HS-5 (cell line): ENCODE data around the gene TSSK2.

ENCODE experiments used
- DNase-seq: peaks from one replicate; pipeline ENCODE4 v3.0.0-alpha.2; 2012; ENCODE audit warnings: low read depth

The TSSK2 gene

GRCh38 chr22:19125474-19126308, 5.4 kb upstream of the TSSK2 start:
- DNase-seq: no peak

- no peak for DNase-seq
Observed at GRCh38 chr22:19126309-19127273, 4.5 kb upstream of the TSSK2 start.

GRCh38 chr22:19127329-19128008, 3.6 kb upstream of the TSSK2 start:
- DNase-seq: no peak

DNA sequence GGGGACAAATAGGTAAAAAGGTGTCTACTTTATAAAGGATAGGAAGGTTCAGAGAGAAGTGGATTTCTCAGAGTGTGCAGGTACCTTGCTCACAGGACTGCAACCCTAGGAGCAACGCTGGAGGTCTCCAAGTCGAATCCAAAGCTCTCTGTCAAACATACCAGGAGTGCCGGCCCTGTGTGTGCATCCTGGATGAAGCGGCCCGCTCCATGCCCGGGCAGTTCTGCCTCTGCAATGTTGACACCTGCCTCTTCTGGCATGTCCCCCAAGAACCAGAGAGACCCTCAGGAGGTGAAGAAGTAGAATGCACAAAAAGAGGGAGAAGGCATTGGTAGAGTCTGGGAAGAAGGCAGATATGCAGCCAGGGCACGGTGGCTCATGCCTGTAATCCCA, 3.1 kb upstream of the TSSK2 start:
- DNase-seq: no peak

GRCh38 chr22:19128946-19129727, 2.0 kb upstream of the TSSK2 start:
- DNase-seq: no peak

GRCh38 chr22:19129871-19130270, 1.2 kb upstream of the TSSK2 start:
- no peak for DNase-seq

DNA sequence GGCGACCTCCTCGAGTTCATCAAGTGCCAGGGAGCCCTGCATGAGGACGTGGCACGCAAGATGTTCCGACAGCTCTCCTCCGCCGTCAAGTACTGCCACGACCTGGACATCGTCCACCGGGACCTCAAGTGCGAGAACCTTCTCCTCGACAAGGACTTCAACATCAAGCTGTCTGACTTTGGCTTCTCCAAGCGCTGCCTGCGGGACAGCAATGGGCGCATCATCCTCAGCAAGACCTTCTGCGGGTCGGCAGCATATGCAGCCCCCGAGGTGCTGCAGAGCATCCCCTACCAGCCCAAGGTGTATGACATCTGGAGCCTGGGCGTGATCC, 542 bp downstream of the TSSK2 start:
- DNase-seq: no peak

GRCh38 chr22:19132153-19132552, 1.0 kb downstream of the TSSK2 start:
- DNase-seq: no peak

DNA sequence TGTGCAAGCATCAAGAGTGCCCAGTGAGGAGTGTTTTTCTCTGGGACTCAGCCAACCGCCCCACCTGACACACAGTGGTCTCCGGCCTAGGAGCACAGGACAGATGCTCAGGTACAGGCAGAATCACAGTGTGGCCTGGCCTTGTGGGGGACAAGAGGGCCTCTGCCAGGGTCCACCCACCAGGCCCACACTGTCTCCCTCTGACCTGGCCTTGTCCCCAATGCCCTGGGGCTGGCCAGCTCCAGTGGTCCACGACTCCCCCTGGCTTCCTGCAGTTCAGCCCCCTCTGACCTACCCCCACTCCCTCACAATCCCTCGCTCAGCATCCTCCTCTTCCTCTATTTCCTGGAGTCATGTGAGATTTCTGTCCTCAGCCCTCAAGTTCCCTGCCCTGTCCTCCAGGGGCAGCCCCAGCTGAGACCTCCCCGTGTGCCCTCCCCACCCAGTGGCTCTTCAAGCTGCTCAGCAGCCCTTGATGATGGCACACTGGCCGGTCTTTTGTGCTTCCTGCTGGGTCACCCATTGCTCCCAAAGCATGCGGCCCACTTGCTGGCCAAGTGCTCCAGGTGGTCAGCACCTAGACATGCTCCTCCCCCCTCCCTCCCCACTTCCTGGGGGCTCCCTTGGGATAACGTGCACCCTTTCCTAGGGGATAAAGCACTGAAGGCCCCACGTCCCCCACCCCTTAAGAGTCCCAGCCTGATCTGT, 1.7 kb downstream of the TSSK2 start:
- no peak for DNase-seq

- DNase-seq: no peak
Observed at GRCh38 chr22:19133561-19133960, 2.5 kb downstream of the TSSK2 start.

DNA sequence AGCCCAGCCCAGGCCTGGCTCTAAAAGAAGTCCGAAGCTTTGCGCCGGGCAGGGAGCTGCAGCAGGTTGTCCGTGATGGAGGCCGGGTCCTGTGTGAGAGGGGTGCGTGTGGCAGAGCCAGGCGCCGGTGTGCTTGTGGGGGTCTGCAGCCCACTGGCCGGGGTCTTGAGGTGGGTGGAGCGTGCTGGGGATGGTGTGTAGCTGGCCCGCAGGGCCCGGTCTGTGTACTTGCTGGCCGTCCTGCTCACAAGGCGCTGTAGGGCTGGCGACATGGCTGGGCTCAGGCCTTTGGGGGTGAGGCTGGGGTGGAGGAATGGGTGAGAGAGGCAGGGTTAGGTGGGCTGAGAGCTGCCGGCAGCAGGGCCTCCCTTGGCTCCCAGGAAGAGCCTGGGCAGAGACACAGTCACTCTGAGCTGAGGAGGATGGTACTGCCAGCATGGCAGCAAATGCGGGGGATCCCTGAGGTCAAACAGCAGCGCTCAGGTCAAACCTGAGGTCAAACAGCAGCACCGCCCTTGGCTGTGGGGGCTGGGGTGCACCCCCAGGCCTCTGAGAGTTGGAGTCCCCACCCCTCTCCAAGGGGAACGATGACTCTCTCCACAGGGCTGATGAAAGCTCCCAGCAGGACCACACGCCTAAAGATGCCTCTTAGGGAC, 3.2 kb downstream of the TSSK2 start:
- no peak for DNase-seq

DNA sequence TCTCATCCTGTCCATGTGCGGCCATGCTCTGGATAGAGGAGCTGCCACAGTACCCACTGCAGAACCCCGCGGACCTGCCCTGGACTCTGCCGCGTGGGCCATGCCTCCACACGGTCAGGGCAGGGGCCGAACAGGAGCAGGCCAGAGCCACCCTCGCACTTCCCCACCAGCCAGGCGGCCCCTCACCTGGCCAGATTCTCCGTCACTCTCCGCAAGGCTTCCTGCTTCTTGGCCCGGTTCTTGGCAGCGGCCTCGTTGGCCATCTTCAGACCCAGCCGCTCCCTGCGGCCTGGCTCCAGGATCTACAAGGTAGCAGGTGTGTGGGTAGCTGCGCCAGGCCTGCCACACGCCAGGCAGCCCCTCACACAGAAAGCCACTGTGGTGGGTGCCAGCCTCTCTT, 3.8 kb downstream of the TSSK2 start:
- no peak for DNase-seq

DNA sequence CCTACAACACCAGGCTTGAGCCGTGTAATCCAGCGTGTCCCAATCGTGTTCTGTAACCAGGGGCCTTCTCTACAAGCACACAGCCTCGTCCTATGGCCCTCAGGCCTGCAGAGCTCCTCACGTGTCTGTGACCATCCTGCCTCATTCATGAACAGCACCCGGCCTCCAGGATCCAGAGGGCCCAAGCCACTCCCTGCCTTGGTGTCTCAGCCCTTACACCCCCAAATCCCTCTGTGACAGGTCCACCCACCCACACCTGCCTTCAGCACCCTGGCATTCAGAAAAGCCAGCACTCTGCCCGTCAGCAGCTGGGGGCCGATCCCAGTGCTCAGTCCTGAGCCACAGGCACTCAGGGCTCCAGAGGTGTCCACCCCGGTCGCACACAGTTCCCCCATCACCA, 5.8 kb downstream of the TSSK2 start:
- DNase-seq: no peak

DNA sequence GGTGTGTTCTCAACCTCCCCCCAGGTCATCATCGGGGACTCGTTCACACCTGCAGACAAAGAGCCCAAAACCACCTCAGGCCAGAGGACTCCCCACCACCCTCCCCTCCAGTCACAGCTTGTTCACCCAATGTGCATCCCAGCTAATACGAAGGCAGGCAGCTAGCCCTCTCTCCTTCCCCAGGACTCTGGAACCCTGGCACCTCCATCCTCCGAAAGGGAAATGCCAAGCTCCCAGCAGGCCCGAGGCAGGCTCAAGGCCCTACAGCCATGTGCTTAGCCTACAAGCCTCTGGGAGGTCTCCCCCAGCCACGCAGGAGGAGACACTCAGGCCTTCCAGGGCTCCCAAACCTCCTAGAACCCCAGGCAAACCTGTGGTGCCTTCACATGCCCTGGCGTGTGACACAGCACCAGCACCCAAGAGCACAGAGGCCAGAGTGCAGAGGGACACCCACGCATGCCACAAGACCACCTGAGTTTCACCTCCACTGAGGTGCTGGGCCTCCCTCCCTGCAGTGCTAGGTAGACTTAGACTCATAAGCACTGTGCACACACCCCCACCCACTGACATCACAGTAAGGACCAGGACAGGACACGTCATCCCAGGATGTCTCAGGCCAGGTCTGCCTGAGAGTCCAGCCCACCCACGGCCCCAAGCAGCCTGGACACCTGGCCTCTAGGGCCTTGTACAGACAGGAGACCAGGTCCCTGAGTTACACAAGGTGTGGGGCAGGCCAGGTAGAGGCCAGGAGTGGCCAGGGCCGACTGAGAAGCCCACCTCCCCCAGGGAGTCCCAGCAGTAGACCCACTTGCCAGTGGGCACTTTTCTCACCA, 6.5 kb downstream of the TSSK2 start:
- DNase-seq: no peak

DNA sequence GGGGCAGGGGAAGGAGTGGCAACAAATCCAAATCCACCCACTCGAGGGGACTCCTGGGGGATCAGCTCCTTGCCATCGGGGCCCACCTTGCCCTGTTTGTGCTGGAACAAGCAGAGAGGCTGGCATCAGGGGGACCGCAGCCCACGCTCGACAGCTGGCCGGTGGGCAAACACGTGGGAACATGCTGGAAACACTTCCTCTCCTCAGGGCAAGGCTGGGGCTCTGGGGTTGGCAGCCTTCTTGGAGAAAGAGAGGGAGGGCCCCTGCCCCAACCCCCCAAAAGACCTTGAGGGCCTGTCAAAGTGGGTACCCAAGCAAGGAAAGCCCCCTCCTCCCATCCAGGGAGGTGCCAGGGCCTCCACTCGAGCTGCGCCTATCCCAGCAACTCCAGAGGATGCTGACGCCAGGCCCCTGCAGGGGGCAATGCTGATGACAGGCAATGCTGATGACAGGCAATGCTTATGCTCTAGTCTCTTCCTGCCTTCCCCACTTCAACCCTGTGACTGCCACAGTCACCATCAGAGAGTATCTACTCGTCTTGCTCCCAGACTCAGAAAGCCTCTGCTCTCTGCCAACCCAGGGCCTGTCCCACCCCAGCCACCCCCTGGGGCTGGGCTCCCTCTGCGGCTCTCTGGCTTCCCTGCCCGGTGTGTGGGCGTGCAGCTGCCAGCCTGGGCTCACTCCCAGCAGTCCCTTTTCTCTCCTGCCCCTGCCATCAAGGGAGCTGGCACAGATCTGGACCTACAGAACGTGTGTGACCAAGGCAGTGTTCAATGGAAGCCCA, 7.3 kb downstream of the TSSK2 start:
- DNase-seq: no peak

GRCh38 chr22:19139001-19139356, 7.9 kb downstream of the TSSK2 start:
- DNase-seq: no peak

DNA sequence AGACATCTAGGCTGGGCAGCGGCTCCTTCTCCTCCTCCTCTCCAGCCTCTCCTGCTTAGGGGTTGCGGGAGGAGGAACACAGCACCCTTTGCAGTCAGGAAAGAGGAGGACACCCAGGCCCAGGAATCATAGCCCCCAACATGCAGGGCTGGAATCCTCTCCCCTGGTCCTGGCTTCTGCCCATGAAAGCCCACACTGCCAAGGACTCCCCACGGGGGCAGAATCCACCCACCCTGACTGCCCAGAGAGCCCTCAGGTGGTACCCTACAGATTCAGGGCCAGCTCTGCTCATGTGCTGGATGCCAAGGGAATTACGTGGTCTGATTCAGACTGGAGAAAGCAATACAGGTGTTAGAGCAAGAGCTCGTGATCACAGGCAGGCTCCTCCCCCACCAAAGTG, 8.9 kb downstream of the TSSK2 start:
- DNase-seq: no peak

GRCh38 chr22:19142394-19142793, 11.3 kb downstream of the TSSK2 start:
- DNase-seq: no peak

- no peak for DNase-seq
Observed at GRCh38 chr22:19143212-19143611, 12.1 kb downstream of the TSSK2 start.
